ENCODE results near the gene TSPO.
"Not testable (repeated sequence)": the region's sequence is repeated elsewhere in the genome, so short reads cannot be mapped to it uniquely, and the experiment has no call there.

Gene TSPO

GRCh38 chr22:43131773-43132501 is 19.4 kb upstream of the TSPO start:
- no peak for DNase-seq (ENCODE audit: low spot score)

GRCh38 chr22:43133401-43133800 is 18.0 kb upstream of the TSPO start:
- DNase-seq (ENCODE audit: low spot score), result no peak

GRCh38 chr22:43134553-43134952 is 16.8 kb upstream of the TSPO start:
- DNase-seq (ENCODE audit: low spot score), result no peak

GRCh38 chr22:43135565-43135964 is 15.8 kb upstream of the TSPO start:
- DNase-seq (ENCODE audit: low spot score), result no peak

- DNase-seq (ENCODE audit: low spot score), result no peak
Measured at GRCh38 chr22:43136255-43136654, 15.1 kb upstream of the TSPO start.

- DNase-seq (ENCODE audit: low spot score), result no peak
Measured at GRCh38 chr22:43136801-43137200, 14.6 kb upstream of the TSPO start.

- peak; percentile 69 for DNase-seq (ENCODE audit: low spot score)
Measured at GRCh38 chr22:43142880-43143562, 8.3 kb upstream of the TSPO start, which contains the start of gene MCAT. TSS of gene MCAT (minus strand) at chr22:43143398. CDS start at chr22:43143348, 50 bp downstream.

- no peak for DNase-seq (ENCODE audit: low spot score)
Measured at GRCh38 chr22:43144949-43145348, 6.4 kb upstream of the TSPO start.

GRCh38 chr22:43145371-43145770 is 6.0 kb upstream of the TSPO start:
- not testable (repeated sequence) for DNase-seq (ENCODE audit: low spot score)

GRCh38 chr22:43146332-43146731 is 5.0 kb upstream of the TSPO start:
- DNase-seq (ENCODE audit: low spot score), result not testable (repeated sequence)

GRCh38 chr22:43147821-43148220 is 3.5 kb upstream of the TSPO start:
- no peak for DNase-seq (ENCODE audit: low spot score)

GRCh38 chr22:43148581-43148980 is 2.8 kb upstream of the TSPO start:
- no peak for DNase-seq (ENCODE audit: low spot score)

GRCh38 chr22:43150731-43151206 is 590 bp upstream of the TSPO start:
- no peak for DNase-seq (ENCODE audit: low spot score)

GRCh38 chr22:43152003-43152356 is 621 bp downstream of the TSPO start:
- DNase-seq (ENCODE audit: low spot score), result peak; percentile 17

GRCh38 chr22:43152357-43153071 is 1.2 kb downstream of the TSPO start:
- DNase-seq (ENCODE audit: low spot score), result peak; percentile 58

GRCh38 chr22:43153899-43154298 is 2.5 kb downstream of the TSPO start:
- DNase-seq (ENCODE audit: low spot score), result no peak

- DNase-seq (ENCODE audit: low spot score), result no peak
Measured at GRCh38 chr22:43154887-43155536, 3.7 kb downstream of the TSPO start.

- DNase-seq (ENCODE audit: low spot score), result no peak
Measured at GRCh38 chr22:43155789-43156188, 4.4 kb downstream of the TSPO start.

GRCh38 chr22:43156413-43156812 is 5.1 kb downstream of the TSPO start:
- DNase-seq (ENCODE audit: low spot score), result no peak

GRCh38 chr22:43157874-43158546 is 6.7 kb downstream of the TSPO start:
- no peak for DNase-seq (ENCODE audit: low spot score)

GRCh38 chr22:43158778-43159483 is 7.6 kb downstream of the TSPO start:
- DNase-seq (ENCODE audit: low spot score), result no peak

Measured in globus pallidus (tissue), 1 donor.